Vagina (tissue), 2 donors: Measurements from ENCODE around the gene MCTP2.

Experiments
- POLR2A ChIP-seq, 2 donors: fragments of 450-650 bp; IDR thresholded peaks; one replicate each; pipeline ENCODE4 v1.6.1; 2017; ENCODE audit warnings: antibody characterized with exemption in 2 of 2, mild to moderate bottlenecking in 2 of 2, moderate library complexity in 2 of 2
- TF ChIP-seq, protein P1 (sequence below), 3 experiments: fragments of 450-650 bp in 2 of 3; fragments of 200-600 bp in 1 of 3; sonication (generic) in 1 of 3; IDR thresholded peaks; one replicate each; pipeline ENCODE4 v1.5.1; 2017 to 2019; ENCODE audit warnings: antibody characterized with exemption in 3 of 3, mild to moderate bottlenecking in 2 of 3, moderate library complexity in 2 of 3

GRCh38 chr15:94455297-94455696, 223.9 kb downstream of the MCTP2 start:
- no peak for TF ChIP-seq POLR2A (IDR thresholded peaks at IDR 0.05)
- TF ChIP-seq, protein P1, sequence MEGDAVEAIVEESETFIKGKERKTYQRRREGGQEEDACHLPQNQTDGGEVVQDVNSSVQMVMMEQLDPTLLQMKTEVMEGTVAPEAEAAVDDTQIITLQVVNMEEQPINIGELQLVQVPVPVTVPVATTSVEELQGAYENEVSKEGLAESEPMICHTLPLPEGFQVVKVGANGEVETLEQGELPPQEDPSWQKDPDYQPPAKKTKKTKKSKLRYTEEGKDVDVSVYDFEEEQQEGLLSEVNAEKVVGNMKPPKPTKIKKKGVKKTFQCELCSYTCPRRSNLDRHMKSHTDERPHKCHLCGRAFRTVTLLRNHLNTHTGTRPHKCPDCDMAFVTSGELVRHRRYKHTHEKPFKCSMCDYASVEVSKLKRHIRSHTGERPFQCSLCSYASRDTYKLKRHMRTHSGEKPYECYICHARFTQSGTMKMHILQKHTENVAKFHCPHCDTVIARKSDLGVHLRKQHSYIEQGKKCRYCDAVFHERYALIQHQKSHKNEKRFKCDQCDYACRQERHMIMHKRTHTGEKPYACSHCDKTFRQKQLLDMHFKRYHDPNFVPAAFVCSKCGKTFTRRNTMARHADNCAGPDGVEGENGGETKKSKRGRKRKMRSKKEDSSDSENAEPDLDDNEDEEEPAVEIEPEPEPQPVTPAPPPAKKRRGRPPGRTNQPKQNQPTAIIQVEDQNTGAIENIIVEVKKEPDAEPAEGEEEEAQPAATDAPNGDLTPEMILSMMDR (IDR thresholded peaks at IDR 0.05) = no peak
